ENCODE data around the gene FAM174C. TPM values are rescaled to one million over a fixed set of nuclear protein-coding genes. Genes with fewer than 3 reads are reported as not detected.

Gene FAM174C
- total and polyA plus RNA-seq, 2 of the 8 experiments (the other 6 are each of a cell fraction or from before 2014, with no cell fraction given), result 44.5 to 125 TPM

DNA sequence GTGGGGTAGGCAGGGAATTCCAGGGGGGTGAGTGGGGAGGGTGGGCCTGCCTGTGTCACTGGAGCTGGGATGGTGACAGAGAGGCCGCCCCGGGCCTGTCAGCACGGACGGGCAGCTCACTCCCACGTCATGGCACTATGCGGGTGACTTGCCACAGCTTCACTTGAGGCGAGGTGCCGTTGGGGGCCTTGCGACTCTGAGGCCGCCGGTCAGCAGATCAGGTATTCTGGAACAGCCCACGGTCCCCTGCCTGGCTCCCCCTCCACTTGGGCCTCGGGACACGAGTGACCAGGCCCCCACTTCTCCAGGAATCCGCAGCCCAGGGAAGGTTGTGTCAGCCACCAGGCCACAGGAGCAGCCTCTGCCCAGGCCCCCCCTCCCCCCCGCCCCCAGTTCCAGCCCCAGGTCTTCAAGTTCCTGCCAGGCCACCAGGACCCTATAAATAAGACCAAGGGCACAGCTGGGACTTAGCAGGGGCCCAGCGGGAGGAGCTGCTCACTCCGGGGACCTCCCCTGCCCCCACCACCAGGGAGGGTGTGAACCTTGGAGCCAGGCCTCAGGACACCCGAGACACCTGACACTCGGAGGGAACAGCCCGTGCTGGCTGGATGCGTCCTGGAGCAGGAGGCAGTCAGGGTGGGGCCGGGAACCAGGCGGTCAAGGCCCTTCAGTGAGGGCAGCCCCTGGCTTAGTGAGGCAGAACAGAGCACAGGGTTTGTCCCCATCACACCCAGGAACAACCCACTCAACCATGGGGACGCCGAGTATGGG, 29.7 kb upstream of the FAM174C start (continued):
- TF ChIP-seq, protein P1, sequence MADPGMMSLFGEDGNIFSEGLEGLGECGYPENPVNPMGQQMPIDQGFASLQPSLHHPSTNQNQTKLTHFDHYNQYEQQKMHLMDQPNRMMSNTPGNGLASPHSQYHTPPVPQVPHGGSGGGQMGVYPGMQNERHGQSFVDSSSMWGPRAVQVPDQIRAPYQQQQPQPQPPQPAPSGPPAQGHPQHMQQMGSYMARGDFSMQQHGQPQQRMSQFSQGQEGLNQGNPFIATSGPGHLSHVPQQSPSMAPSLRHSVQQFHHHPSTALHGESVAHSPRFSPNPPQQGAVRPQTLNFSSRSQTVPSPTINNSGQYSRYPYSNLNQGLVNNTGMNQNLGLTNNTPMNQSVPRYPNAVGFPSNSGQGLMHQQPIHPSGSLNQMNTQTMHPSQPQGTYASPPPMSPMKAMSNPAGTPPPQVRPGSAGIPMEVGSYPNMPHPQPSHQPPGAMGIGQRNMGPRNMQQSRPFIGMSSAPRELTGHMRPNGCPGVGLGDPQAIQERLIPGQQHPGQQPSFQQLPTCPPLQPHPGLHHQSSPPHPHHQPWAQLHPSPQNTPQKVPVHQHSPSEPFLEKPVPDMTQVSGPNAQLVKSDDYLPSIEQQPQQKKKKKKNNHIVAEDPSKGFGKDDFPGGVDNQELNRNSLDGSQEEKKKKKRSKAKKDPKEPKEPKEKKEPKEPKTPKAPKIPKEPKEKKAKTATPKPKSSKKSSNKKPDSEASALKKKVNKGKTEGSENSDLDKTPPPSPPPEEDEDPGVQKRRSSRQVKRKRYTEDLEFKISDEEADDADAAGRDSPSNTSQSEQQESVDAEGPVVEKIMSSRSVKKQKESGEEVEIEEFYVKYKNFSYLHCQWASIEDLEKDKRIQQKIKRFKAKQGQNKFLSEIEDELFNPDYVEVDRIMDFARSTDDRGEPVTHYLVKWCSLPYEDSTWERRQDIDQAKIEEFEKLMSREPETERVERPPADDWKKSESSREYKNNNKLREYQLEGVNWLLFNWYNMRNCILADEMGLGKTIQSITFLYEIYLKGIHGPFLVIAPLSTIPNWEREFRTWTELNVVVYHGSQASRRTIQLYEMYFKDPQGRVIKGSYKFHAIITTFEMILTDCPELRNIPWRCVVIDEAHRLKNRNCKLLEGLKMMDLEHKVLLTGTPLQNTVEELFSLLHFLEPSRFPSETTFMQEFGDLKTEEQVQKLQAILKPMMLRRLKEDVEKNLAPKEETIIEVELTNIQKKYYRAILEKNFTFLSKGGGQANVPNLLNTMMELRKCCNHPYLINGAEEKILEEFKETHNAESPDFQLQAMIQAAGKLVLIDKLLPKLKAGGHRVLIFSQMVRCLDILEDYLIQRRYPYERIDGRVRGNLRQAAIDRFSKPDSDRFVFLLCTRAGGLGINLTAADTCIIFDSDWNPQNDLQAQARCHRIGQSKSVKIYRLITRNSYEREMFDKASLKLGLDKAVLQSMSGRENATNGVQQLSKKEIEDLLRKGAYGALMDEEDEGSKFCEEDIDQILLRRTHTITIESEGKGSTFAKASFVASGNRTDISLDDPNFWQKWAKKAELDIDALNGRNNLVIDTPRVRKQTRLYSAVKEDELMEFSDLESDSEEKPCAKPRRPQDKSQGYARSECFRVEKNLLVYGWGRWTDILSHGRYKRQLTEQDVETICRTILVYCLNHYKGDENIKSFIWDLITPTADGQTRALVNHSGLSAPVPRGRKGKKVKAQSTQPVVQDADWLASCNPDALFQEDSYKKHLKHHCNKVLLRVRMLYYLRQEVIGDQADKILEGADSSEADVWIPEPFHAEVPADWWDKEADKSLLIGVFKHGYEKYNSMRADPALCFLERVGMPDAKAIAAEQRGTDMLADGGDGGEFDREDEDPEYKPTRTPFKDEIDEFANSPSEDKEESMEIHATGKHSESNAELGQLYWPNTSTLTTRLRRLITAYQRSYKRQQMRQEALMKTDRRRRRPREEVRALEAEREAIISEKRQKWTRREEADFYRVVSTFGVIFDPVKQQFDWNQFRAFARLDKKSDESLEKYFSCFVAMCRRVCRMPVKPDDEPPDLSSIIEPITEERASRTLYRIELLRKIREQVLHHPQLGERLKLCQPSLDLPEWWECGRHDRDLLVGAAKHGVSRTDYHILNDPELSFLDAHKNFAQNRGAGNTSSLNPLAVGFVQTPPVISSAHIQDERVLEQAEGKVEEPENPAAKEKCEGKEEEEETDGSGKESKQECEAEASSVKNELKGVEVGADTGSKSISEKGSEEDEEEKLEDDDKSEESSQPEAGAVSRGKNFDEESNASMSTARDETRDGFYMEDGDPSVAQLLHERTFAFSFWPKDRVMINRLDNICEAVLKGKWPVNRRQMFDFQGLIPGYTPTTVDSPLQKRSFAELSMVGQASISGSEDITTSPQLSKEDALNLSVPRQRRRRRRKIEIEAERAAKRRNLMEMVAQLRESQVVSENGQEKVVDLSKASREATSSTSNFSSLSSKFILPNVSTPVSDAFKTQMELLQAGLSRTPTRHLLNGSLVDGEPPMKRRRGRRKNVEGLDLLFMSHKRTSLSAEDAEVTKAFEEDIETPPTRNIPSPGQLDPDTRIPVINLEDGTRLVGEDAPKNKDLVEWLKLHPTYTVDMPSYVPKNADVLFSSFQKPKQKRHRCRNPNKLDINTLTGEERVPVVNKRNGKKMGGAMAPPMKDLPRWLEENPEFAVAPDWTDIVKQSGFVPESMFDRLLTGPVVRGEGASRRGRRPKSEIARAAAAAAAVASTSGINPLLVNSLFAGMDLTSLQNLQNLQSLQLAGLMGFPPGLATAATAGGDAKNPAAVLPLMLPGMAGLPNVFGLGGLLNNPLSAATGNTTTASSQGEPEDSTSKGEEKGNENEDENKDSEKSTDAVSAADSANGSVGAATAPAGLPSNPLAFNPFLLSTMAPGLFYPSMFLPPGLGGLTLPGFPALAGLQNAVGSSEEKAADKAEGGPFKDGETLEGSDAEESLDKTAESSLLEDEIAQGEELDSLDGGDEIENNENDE (IDR thresholded peaks at IDR 0.05; ENCODE audit: insufficient replicate concordance, low read length), result no peak
- TF ChIP-seq EZH2 (IDR thresholded peaks at IDR 0.05; ENCODE audit: low read depth, low read length, severe bottlenecking) (no peak), POLR2A (IDR thresholded peaks at IDR 0.05; ENCODE audit: control extremely low read depth in 1 of 2, low read depth in 2 of 2, low read length in 2 of 2) (no peak), SAP30 (IDR thresholded peaks at IDR 0.05; ENCODE audit: insufficient read depth, insufficient replicate concordance, low read length) (no peak), BRCA1 (IDR thresholded peaks at IDR 0.05; ENCODE audit: low read depth, low read length) (no peak), JUN (IDR thresholded peaks at IDR 0.05; ENCODE audit: low read depth, low read length) (no peak), GTF2F1 (IDR thresholded peaks at IDR 0.05; ENCODE audit: borderline replicate concordance, low read depth, low read length) (no peak), NRF1 (IDR thresholded peaks at IDR 0.05; ENCODE audit: low read depth, low read length) (no peak), SUZ12 (IDR thresholded peaks at IDR 0.05; ENCODE audit: low read length) (no peak)
- TF ChIP-seq, protein P2, sequence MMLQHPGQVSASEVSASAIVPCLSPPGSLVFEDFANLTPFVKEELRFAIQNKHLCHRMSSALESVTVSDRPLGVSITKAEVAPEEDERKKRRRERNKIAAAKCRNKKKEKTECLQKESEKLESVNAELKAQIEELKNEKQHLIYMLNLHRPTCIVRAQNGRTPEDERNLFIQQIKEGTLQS (IDR thresholded peaks at IDR 0.05; ENCODE audit: insufficient read depth, low read depth, low read length), result no peak

Data from H1 (cell line).